ENCODE results near the gene KCND1. TPM values are rescaled to one million over a fixed set of nuclear protein-coding genes. Genes with fewer than 3 reads are reported as not detected.
A peak's percentile ranks its signal among the peaks of the same experiment; 100 is the strongest.

KCND1 gene
- total and polyA plus RNA-seq, 8 donors, result 0.15 to 2.4 (median 0.45) TPM; not detected in 3

DNA sequence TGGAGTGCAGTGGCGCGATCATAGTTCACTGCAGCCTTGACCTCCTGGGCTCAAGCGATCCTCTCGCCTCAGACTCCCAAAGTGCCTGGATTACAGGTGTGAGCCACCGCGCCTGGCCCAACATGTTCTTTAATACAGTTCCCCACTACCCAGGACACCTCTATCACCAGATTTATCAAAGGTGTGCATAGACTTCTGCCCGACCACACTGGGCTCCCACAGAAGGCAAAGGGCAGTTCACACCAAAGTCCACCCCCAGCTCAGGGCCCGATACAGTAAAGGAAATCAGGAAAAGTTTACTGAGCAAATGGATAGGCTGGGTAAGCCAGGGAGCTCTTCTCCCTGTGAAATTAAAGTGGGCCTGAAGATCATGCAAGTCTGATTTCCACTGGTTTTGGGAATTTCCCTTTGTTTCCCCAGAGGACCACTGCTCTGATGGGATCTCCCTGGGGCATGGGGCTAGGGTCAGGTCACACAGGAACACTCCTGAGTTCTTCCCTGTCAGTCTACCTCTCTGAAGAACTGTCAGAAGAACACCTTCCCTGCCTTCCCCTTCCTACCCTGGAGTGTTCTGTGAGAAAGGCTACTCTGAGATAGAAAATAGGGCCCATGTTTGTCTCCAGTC is 35.1 kb downstream of the KCND1 start:
- intact Hi-C loops (cut with DNase I; ENCODE audit: low total_unique reads), result no loop called here
- H3K9me3 ChIP-seq, result no peaks in the 10 kb centered on the region
- 80 to 88% (median 84%) methylated on average over 4 to 8 of the region's 8 CpGs for WGBS, 5 donors
- no peaks in the 10 kb centered on the region for H3K27me3 ChIP-seq
- peak overlapping the region; percentile 34 to 72 (median 60) for H3K27ac ChIP-seq
- H3K4me3 ChIP-seq, result no peak overlapping the region
- peaks cover 9 to 58% (median 42%) of the 10 kb centered on the region in 4 donors for H3K36me3 ChIP-seq
- TF ChIP-seq POLR2AphosphoS5 (IDR thresholded peaks at IDR 0.05) (no peak), EP300 (IDR thresholded peaks at IDR 0.05) (no peak), POLR2A (IDR thresholded peaks at IDR 0.05) (no peak), CTCF (IDR thresholded peaks at IDR 0.05) (no peak)
- peaks cover 0 to 50% (median 32%) of the 10 kb centered on the region in 4 donors for H3K4me1 ChIP-seq
- DNase-seq, result no peak

- intact Hi-C loops (cut with DNase I; ENCODE audit: low total_unique reads), result no loop called here
- DNase-seq, result no peak
- TF ChIP-seq POLR2AphosphoS5 (IDR thresholded peaks at IDR 0.05) (no peak), POLR2A (IDR thresholded peaks at IDR 0.05) (no peak), CTCF (IDR thresholded peaks at IDR 0.05) (no peak), EP300 (IDR thresholded peaks at IDR 0.05) (no peak)
- 75 to 100% (median 93%) methylated on average over 1 of the region's 1 CpG for WGBS, 5 donors
- Histone ChIP-seq H3K27ac (peak overlapping the region in 1 of 5 donors; percentile 32), H3K9me3 (no peaks in the 10 kb centered on the region), H3K4me3 (no peak overlapping the region), H3K4me1 (peaks cover 0 to 38% (median 23%) of the 10 kb centered on the region in 4 donors), H3K27me3 (no peaks in the 10 kb centered on the region), H3K36me3 (peaks cover 9 to 70% (median 53%) of the 10 kb centered on the region in 4 donors)
These were observed 36.4 kb downstream of the KCND1 start for GRCh38 chrX:48935301-48935670.

GRCh38 chrX:48934581-48935300 is 36.9 kb downstream of the KCND1 start:
- H3K27ac ChIP-seq, result peak overlapping the region in 1 of 5 donors; percentile 32
- H3K4me1 ChIP-seq, result peaks cover 0 to 33% (median 20%) of the 10 kb centered on the region in 4 donors
- no peaks in the 10 kb centered on the region for H3K9me3 ChIP-seq
- no peak overlapping the region for H3K4me3 ChIP-seq
- TF ChIP-seq EP300 (IDR thresholded peaks at IDR 0.05) (no peak), POLR2A (IDR thresholded peaks at IDR 0.05) (no peak), POLR2AphosphoS5 (IDR thresholded peaks at IDR 0.05) (no peak), CTCF (IDR thresholded peaks at IDR 0.05) (no peak)
- WGBS, 5 donors, result 71 to 81% (median 73%) methylated on average over 5 to 7 of the region's 7 CpGs
- H3K36me3 ChIP-seq, result peaks cover 9 to 73% (median 55%) of the 10 kb centered on the region in 4 donors
- intact Hi-C loops (cut with DNase I; ENCODE audit: low total_unique reads), result no loop called here
- DNase-seq, result no peak
- no peaks in the 10 kb centered on the region for H3K27me3 ChIP-seq

DNA sequence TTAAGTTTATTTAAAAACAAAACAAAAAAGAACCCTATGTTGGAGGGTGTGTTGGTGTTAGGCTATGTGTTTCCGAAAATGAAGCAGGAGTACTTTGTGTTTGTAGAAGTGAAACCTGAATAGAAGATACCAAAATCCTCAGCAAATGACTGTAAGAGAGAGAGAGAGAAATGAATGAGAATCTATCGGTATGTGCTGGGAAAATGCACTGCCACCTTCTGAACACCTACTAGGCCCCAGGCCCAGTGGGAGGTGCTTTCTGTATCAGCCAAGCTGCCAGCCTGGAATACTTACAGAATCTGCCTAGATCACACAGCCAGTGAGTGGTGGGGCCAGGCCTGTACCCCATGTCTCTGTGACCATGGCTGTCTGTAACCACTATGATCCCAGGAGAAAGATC is 37.9 kb downstream of the KCND1 start:
- TF ChIP-seq EP300 (IDR thresholded peaks at IDR 0.05) (no peak), CTCF (IDR thresholded peaks at IDR 0.05) (no peak), POLR2AphosphoS5 (IDR thresholded peaks at IDR 0.05) (no peak), POLR2A (IDR thresholded peaks at IDR 0.05) (no peak)
- intact Hi-C loops (cut with DNase I; ENCODE audit: low total_unique reads), result no loop called here
- H3K4me3 ChIP-seq, result no peak overlapping the region

More for the DNA sequence above, 37.9 kb downstream of the KCND1 start:
- Histone ChIP-seq H3K27ac (peak overlapping the region in 1 of 5 donors; percentile 32), H3K27me3 (no peaks in the 10 kb centered on the region), H3K4me1 (peaks cover 0 to 23% (median 15%) of the 10 kb centered on the region in 4 donors), H3K9me3 (no peaks in the 10 kb centered on the region), H3K36me3 (peaks cover 9 to 69% (median 61%) of the 10 kb centered on the region in 4 donors)
- DNase-seq, result no peak
- 89 to 100% (median 93%) methylated on average over 2 of the region's 2 CpGs for WGBS, 5 donors

All from stomach (tissue), 9 donors.